GM19372 (cell line): ENCODE results near the gene PARP12.

Experiments
- ATAC-seq: cut with Tn5 transposase; IDR thresholded peaks from one replicate; pipeline ENCODE4 v1.9.1; 2021; ENCODE audit warnings: mild to moderate bottlenecking, low read depth, moderate library complexity; ENCODE audit not compliant: unreplicated experiment

Gene PARP12

DNA sequence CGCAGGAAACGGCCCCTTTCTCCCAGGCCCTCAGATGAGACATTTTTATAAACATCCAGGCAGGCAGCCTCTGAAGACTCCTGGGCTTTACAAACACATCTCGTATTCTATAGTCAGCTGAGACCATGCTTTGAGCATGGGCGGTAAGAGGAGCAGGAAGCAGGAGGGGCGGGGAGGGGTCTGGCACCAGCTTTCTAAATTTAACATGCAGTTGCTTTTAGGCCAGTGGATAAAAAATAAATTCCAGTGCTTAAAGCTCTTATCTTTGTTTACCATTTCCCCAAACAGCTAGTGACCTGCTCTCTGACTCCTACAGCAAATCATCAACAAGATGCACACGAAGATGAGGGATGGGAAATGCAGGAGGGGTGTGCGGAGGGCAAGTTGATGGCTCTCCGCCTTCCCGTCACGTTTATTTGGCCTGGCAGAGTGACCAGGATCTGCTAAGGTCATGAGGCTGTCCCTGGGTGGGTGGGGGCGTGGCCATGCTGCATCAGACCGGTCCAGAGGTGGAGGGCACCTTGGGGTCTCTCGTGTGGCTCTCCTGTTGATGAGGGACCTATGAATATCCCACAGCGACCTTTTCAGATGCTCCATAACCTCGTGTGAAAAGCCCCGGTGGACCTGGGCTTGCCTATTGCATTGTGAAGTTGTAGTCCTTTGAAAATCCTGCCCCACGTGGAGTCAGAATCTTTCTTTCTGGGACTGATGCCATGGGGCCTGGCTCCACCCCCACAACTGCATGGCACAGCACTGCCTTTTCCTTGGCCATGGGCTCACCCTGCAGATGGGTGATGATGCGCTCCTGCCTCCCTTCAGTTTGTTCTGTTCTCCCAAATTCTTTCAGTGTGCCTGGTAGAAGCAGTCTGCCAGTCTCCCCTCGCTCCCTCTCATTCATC lies 67.5 kb downstream of the PARP12 start:
- no peak for ATAC-seq

DNA sequence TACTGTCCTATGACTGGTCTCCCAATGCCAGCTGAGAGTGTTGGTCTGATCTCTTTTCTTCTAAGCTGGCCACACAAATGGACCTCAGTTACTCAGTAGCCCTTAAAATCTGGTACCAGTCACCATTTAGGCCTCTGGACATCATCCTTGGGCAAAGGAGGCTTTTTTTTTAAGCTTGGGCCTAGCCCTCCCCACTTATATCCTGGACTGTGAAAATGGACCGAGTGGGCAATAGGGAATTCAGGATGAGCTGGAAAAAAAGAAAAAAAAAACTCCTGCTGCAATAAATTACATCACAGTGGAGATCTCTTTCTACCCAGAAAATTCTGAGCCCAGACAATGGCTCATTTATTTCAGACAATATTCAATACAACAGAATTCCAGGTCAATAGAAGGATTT lies 68.4 kb downstream of the PARP12 start:
- no peak for ATAC-seq

DNA sequence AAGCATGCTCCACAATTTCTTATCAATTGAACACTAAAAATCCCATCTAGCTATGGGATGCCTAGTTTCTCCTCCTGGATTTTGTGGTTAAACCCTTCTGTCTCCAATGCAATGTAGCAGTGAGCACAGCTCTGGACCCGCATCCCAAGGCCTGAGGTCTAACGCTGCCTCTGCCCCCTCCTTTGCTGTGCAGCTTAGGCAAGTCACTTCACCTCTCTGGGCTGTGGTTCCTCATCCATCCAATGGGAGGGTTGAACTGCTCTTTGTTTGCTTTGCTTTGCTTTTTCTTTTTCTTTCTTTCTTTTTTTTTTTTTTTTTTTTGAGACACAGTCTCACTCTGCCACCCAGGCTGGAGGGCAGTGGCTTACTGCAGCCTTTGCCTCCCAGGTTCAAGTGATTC lies 69.2 kb downstream of the PARP12 start:
- no peak for ATAC-seq

DNA sequence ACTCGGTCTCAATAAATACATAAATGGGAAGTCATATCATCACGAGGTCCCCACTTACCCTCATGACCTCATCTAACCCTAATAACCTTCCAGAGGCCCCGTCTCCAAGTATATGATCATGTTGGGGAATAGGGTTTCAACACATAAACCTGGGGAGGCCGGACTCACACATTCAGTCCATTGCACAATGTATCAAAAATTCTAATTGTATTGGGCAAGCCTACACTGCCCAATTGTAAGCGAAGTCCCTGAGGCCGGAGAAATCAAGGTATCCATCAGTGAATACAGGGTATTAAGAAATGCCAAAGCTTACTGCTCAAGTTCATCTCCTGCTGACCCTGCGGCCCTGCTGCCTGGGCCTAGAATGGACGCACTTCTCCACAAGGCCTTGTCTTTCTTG lies 69.6 kb downstream of the PARP12 start:
- no peak for ATAC-seq

DNA sequence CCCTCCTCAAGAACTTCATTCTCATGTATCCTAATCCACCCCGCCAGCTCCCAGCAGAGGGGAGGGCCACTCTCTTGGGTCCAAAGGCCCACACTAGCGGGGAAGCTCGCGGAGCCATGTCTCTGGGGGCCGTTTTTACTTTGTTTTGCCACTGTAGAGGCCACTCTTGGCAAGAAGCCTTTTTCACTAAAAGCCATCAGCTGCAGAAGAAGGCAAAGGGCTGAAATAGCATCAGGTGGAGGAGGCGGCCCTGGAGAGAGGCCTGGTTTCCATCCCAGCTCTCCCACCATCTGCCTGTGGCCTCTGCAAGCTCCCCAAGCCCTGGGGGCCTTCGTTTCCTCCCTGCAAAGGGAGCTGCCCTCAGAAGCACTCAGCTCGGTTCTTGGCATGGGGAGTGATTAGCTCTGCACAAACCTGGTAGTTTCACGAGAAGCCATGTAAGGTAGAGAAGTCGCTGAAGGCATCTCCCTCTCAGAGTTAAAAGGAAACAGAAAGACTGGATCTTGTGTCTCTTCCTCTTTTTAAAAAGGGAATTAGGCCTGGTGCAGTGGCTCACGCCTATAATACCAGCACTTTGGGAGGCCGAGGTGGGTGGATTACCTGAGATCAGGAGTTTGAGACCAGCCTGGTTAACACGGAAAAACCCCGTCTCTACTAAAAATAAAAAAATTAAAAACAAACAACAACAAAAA lies 70.3 kb downstream of the PARP12 start:
- ATAC-seq: no peak

DNA sequence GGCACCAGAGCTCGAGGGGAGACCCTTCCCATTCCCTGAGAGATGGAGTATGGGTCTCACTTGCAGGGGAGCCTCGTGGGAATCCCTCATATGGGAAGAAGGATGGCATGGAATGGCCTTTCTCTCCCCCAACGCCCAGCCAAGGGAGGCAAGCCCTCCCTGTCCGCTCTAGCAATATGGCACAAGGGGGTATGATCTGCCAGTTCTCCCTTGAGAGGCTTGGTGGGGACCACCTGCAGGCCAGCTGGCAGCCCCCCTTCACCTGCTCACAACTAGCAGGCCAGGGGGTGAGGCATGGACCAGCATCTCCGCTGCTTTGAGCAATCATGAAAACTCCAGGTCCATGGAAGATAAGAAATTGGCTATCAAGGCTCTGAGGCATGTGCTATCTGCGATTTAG lies 70.8 kb downstream of the PARP12 start:
- no peak for ATAC-seq

DNA sequence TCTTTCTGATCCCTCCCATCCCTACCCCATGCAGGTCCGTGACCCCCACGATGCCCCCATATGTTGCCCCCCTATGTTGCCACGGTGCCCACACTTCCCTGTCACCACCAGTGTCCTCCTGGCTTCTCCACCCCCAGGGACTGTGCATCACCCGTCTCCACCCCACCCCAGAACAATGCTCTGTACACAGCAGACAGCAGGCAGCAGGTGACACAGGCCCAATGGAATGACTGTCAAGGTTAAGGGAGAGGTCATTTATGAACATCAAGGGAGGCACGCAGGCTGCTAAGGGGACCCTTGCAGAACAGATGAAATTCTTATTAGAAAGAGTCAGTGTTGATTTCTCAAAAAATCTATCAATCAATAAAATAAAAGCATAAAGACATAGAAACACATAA lies 71.5 kb downstream of the PARP12 start:
- no peak for ATAC-seq

DNA sequence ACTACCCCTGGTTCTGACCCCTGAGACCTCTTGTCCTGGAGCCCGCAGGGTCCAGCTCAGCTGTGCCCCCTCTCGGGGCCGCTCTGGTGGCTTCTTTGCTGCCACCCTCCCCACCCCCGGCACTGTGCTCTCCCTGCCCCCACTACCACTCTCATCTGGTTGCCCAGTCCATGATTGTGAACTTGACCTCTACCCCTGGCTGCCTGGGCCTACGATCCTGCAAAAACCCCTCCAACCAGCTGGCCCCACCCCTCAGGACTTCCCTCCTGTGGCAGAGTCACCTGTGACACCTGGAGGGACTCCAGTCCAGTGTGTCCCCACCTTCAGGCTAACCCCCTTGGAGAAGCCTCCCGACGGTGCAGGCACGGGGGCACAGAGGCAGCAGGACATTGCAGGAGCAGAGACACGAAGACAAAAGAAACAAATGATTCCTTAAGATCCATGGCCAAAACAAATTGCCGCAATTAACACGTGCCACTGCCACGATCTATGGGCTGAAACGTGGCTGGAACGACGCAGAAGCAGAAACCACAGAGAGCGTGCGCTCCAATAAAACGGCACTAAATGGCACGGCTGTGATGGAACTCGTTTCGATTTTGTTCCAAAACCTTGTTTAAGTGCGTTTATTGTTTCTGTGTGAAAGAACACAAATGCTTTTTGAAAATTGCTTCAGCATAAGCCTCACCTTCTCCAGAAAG lies 72.0 kb downstream of the PARP12 start:
- no peak for ATAC-seq

DNA sequence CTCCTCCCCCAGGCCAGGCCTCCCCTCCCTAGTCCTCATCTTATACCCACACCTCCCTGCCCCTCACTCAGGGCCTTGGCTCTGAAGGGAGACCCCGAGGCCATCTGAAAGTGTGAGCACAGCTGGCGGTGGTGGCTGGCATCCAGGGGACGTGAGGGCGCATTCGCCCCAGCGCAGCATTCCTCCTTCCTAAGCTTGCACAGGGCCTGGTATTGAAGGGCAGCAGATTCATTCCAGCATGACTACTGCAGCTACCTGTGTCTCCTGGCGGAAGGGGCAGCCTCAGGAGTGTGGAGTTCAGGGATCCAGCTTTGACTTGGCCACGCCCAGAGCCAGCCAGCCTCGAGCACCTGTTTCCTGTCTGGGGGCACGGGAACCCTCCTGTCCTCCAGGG lies 72.6 kb downstream of the PARP12 start:
- ATAC-seq: no peak

DNA sequence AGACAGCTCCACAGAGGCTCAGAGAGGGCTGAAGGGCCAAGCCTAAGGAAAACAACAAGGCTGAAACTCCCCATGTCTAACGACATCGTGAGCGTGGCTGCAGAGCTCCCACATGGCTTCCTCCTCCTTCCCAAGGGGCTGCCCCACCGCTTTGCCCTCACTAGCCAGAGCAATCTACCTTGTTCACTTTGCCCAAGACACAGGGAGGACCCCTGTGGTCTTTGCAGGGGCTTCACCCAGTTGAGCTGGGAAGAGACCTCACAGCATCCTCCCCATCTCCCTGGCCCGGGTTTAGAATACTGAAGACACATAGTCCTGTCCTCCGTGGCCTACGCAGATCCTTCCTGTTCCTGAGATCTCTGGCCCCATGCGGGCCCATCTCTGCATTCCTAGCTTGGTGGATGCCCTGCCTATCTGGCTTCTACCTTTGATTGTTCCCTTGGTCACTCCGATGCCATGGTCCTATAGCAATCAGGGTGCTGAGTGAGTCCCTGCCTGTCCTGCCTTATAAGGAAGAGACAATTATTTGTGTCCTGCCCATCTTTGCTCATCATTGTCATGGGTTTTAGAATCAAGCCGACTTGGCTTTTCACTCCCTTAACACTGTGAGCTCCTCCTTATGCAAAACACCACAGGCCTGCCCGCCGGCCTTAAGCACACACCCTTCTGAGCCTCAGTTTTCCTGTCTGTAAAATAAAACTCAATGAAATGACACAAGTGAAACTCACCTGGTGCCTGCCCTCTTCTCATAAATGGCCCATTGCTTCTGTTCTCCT lies 73.2 kb downstream of the PARP12 start:
- no peak for ATAC-seq

DNA sequence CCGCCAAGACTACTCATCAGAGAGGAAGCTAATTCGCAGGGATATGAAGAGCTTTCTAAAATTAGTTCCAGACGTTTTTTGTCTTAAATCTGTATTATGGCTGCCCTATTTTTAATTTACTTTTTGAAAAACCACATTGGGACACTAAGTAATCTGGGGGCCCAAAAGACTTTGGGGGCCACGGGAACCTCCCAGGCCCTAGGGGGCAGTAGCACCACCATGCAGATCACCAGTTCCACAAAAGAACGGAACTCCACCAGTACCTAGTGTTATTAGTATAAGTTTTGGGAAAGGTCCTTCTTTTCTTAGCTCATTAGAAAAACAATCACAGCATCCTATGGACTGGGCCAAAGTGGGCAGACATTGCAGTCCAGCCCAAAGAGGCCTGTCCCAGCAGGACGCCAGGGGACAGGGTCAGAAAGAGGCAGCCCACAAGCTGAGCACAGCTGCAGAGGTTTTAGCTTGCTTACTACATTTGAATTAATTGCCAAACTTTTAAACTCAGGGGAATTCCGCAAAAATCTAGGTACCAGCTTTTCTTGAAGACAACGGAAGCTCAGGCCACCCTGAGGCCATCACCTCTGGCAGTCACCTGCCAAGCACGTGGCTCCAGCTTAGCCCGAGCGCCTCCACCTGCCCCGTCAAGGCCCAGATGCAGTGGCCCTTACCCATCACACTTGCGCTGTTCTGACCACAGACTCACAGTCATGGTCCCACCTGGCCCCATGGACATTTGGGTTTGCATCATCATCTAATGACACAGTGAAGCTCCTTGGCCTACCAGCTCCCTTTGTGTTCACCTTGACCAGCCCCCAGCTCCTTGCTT lies 74.8 kb downstream of the PARP12 start:
- no peak for ATAC-seq

DNA sequence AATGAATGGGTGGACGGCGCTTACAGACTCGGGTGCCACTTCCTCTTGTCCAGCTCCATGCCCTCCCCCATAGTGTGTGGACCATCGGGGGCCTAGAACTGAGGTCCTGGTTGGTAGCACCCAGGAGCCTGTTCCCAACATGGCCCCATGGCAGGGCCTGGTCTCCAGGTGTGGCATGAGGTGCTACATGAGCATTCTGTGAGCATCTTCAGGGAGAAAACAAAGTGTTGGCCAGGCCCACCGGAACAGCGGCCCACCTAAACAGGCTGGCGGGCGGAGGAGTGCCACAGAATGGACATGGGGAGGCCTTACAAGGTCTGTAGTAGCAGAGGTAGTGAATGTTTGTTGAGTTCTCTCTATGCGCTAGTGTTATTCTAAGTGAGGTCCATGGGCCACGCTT lies 76.9 kb downstream of the PARP12 start:
- no peak for ATAC-seq

DNA sequence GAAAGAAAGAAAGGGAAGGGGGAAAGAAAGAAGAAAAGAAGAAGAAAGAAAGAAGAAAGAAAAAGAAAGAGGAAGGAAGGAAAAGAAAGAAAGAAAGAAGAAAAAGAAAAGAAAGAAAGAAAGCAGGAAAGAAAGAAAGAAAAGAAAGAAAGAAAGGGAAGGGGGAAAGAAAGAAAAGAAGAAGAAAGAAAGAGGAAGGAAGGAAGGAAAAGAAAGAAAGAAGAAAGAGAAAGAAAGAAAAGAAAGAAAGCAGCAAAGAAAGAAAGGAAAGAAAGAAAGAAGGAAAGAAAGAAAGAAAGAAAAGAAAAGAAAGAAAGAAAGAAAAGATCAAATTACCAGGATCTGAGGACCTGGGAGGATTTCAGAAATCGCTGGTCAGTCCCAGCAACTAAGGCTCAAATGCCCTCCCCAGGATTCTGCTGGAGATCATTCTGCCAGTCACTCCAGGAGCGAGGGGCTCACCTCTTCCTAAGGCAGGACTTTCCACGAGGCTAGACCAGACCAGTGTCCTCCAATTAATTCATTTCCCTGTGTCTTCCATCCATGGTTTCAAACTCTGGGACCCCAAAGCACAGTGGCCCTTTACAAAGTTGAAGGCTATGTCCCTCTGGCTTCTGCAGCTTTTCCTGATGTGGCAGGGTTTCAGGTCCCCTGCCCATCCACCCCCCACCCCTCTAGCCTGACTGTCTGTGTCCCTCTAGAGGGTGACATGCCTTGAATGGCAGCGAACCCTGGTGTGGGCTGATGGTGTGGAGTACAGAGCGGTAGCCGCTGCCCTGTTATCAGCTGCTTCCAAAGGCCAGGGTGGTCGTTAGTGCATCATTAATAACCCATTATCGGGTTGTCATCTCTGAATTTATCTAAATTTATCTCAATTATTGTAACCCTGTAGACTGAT lies 77.9 kb downstream of the PARP12 start:
- ATAC-seq: no peak

DNA sequence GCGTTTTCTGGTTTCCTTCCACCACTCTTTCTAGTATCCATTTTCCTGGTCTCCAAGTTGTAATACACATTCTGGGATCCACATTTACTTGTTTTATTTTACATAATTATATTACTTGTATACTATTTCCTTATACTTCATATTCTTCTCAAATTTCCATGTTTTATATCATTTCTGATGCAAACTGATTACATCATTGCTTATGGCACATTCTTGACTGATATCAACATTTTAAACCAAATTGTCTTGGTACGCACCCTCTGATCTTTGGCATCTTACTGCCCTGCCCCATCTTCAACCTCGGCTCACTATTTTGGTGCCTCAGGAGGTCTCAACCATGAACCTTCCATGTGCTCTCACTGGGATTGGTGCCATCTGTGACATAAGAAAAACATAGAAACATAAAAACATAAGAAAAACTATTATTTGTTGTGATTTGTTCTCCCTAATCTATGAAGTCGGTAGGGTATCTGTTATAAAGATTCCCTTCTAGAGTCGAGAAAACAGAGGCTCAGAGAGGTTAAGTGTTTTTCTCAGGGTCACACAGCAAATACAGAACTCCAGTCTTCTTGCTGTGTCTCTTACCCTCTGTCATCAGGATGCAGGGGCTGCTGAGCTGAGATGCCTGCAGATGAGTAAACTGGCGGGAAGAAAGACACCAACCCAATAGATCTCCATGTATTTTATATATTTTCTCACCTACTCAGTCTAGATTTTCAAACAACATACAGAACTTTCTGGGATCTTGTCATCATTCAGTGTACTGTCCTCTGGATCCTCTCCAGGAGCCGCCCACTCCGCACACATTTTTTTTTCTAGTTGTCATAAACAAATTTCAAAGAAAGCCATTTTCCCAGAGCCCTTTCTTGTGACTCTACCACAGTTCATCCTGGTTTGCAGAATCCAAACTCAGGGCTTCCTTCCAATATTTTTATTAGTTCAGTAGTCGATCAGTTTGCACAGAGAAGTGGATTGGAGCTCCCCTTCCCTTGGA lies 79.5 kb downstream of the PARP12 start:
- ATAC-seq: no peak

DNA sequence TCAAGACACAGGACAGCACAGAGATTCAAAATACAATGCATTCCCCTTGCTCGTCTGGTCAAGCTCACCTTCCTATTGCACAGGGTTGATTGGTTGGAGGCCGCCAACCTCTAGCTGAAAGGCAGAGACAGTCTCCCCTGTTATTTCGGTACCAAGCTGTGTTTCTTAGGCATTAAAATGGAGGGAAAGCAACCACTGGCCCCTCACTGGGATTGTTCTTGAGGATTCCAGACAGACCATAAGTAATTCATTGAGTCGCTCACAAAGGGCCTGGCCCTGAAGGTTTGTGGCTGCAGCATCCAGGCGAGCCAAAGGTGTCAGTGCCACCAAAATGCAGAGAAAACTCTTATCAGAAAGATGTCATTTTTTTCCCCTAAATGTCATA lies 81.2 kb downstream of the PARP12 start:
- ATAC-seq: no peak

DNA sequence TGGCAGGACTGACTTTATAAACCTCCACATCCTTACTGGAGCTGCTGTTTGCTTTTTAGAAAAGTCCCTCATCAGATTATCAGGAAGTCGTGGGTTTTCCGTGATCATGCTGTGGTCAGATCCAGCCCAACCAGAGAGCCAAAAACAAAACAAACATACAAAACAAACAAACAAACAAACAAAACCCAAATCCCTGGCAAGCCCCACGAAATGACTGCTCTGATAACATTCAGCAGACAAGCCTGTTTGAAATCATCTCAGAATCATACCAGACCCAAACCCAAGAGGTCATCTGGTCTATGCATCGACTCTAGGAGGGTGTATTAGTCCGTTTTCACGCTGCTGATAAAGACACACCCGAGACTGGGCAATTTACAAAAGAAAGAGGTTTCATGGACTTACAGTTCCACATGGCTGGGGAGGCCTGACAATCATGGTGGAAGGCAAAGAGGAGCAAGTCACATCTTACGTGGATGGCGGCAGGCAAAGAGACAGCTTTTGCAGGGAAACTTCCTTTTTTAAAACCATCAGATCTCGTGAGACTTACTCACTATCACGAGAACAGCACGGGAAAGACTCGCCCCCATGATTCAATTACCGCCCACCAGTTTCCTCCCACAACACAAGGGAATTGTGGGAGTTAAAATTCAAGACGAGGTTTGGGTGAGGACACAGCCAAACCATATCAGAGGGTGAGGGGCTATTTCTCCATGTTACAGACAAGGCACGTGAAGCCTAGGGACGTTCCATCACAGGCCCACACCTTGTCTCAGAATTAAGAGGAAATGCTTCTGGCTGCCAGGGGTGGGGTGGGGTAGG lies 85.7 kb downstream of the PARP12 start:
- no peak for ATAC-seq
